ENCODE data around the gene UBL4A. TPM values are rescaled to one million over a fixed set of nuclear protein-coding genes. Genes with fewer than 3 reads are reported as not detected.

The UBL4A gene
- total RNA-seq, 1 experiment from 2014 or later: 203 TPM

DNA sequence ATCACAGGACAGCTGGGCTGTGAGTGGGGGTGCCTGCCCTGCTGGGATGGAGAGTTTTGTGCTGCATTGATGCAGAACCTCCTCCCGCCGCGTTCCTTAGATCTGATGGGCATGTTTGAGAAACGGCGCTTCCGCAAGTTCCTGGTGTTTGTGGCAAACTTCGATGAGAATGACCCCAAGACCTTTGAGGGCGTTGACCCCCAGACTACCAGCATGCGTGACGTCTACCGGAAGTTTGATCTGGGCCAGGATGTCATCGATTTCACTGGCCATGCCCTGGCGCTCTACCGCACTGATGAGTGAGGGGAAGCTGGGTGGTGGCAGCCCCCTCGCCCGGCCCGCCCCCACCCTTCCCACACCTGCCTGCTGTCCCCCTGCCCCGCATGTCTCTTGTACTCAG is 46.6 kb downstream of the UBL4A start:
- no peak for DNase-seq (ENCODE audit: low spot score)

DNA sequence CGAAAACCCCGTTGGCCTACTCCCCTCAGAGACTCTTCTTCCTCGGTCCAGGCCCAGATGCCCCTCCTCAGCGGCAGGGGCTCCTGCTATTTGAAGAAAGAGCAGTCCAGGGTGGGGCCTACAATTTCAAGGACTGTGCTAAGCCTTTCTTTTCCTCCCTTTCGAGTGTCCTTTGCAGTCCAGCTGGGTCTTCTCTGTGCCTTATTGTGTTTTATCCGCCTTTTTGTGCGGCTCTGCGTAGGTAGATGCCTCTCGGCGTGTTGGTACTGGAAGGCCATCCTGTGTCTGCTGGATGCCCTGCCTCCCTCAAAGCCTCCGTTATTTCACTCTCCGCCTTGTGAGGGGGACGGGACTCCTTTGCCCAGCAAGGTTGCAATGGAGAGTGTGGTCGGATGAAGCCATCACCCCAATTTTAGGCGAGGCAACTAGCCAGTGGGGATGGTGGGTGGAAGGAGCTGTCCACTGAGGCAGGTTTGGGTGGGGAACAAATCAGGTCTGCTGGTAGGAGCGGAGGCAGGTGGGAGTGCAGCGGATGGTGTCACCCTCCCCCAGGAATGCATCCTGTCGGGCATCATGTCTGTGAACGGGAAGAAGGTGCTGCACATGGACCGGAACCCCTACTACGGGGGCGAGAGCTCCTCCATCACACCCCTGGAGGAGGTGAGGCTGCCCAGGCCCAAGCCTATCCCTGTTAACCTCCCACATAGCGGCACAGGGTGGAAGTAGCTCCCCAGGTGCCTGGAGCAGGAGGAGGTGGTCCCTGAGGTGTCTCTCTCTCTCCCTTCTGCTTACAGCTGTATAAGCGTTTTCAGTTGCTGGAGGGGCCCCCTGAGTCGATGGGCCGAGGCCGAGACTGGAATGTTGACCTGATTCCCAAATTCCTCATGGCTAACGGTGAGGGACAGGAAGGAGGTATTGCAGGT is 48.2 kb downstream of the UBL4A start:
- DNase-seq (ENCODE audit: low spot score): no peak

DNA sequence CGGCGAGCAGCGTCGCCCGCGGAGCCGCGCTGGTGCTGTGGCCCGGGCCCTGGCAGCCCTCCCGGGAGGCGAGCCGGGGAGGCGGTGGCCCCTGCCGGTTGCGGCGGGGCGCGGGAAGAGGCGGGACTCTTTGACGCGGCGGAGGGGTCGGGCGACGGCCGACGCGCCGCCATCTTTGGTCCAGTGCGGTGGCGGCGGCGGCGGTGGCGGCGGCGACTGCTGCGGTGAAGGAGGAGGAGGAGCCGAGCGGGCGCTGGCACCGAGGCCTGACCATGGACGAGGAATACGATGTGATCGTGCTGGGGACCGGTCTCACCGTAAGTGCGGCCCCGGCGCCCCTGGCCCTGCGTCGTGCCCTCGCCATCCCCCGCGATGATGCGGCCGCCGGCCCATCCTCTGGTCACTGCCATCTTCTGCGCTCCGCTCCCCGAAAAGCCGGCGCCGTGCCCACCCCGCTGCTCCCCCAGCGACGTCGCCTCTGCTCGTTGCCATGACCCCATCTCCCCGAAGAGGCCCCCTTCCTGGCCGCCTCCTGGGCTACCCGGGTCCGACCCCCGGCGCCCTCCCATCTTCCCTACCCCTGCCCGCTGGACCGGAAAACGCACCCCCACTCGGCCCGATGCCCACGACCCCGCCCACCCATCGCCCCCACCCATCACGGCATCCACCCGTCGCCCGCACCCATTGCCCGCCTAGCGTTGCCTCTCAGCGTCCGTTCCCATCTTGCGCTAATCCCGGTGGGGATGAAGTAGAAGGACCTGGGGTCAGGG is 49.2 kb downstream of the UBL4A start, which contains the start of gene GDI1:
Gene GDI1 (plus strand): TSS at position 172 of the 770 bp plus-strand sequence. CDS start 101 bp downstream, at position 273.
- peak; percentile 31 for DNase-seq (ENCODE audit: low spot score)

DNA sequence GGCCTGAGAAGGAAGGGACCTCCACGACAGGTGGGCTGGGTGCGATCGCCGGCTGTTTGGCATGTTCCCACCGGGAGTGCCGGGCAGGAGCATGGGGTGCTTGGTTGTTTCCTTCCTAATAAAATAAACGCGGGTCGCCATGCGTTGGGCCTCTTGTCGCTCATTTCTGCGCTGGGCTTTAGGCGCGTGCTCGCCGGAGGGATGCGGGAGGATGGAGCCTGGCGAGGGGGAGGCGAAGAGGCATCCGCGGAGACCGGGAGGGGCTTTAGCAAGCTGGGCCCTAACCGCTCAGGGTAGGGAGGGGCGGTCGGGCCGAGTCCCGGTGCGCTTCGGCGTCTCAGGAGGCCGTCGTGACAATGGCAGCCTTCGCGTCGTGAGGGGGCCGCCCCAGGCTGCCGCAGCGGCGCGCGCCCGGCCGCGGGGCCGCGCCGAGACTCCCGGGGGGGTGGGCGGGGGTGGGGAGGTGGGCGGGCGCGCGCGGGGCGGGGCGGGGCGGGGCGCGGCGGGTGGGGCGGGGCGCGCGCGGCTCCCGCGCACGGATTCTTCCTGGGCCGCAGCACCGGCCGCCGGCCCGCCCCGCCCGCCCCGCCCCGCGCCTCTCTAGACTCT is 49.9 kb downstream of the UBL4A start:
- DNase-seq (ENCODE audit: low spot score): no peak

DNA sequence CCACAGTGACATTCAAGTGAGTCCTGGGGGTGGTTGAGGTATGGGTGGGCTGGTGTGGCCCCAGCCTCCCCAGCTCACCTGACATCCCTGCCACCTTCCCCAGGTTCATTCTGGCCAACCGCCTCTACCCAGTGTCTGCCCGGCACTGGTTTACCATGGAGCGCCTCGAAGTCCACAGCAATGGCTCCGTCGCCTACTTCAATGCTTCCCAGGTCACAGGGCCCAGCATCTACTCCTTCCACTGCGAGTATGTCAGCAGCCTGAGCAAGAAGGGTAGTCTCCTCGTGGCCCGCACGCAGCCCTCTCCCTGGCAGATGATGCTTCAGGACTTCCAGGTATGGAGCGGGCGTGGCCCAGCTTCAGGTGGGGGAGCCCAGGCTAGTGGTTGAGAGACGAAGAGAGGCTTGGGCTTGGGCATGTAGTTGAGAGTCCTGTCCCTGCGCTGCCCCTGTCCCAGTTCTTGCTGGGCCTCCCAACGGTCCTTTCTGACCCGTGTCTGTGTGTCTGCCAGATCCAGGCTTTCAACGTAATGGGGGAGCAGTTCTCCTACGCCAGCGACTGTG is 51.2 kb downstream of the UBL4A start:
- DNase-seq (ENCODE audit: low spot score): no peak

DNA sequence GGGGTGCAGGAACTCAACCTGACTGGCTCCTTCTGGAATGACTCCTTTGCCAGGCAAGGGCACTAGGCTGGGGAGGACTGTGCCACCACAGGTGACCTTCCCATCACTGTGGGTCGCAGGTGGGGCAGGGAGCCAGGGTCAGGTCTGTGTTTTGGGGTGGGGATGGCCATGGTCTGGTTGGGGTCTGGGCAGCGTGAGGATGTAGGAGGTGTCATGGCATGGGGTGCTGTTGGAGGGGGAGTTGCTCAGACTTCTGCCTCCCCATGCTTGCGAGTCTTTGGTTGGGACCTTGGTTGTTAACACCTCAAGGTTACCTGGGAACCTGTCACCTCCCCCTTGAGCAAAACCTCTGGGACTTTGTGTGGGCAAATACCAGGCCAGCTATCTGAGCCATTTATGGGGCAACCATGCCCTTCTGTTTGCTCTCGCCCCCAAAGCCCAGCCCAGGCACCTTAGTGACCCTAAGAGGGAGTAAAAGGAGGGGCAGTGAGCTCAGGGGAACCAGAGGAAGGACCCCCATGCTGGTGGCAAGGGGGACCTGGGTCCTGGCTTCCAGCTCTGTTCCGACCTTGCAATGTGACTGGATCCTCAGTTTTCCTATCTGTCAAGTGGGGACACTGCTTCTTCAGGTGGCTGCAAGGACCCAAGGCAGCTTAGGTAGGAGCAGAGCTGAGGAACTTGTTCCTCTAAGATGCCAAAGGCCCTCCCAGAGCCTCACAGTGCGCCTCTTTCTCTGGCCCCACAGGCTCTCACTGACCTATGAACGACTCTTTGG is 51.8 kb downstream of the UBL4A start:
- DNase-seq (ENCODE audit: low spot score): no peak

Small RNA genes lying within 50 kb of the gene (small RNA-seq; reads per million reads assigned to genes)
- gene MIR6858 (not detected), gene RN7SL697P (not detected)

Other genes with a start within 250 kb of the UBL4A start
- not detected in 2 replicates for gene OPN1MW3, start 229.0 kb downstream of the UBL4A start, total RNA-seq (2014; rRNA removed; shearing (Covaris generic))
- gene TEX28, start 191.5 kb downstream of the UBL4A start, total RNA-seq (2014; rRNA removed; shearing (Covaris generic)): not detected in 2 replicates
- gene TKTL1, start 190.8 kb downstream of the UBL4A start, total RNA-seq (2014; rRNA removed; shearing (Covaris generic)): not detected in 2 replicates
- gene FLNA, start 112.0 kb downstream of the UBL4A start, total RNA-seq (2014; rRNA removed; shearing (Covaris generic)): 482 and 516 TPM in 2 replicates
- 70.5 and 87.0 TPM in 2 replicates for gene EMD, start 107.3 kb downstream of the UBL4A start, total RNA-seq (2014; rRNA removed; shearing (Covaris generic))
- 4,676 and 4,679 TPM in 2 replicates for gene RPL10, start 88.2 kb downstream of the UBL4A start, total RNA-seq (2014; rRNA removed; shearing (Covaris generic))
- gene DNASE1L1, start 77.4 kb downstream of the UBL4A start, total RNA-seq (2014; rRNA removed; shearing (Covaris generic)): 114 and 118 TPM in 2 replicates
- gene TAFAZZIN, start 75.1 kb downstream of the UBL4A start, total RNA-seq (2014; rRNA removed; shearing (Covaris generic)): 60.3 and 80.6 TPM in 2 replicates
- 162 and 181 TPM in 2 replicates for gene ATP6AP1, start 57.9 kb downstream of the UBL4A start, total RNA-seq (2014; rRNA removed; shearing (Covaris generic))
- gene GDI1, start 49.5 kb downstream of the UBL4A start, total RNA-seq (2014; rRNA removed; shearing (Covaris generic)): 124 and 128 TPM in 2 replicates
- 103 and 107 TPM in 2 replicates for gene FAM50A, start 42.5 kb downstream of the UBL4A start, total RNA-seq (2014; rRNA removed; shearing (Covaris generic))
- 33.6 and 40.8 TPM in 2 replicates for gene PLXNA3, start 28.3 kb downstream of the UBL4A start, total RNA-seq (2014; rRNA removed; shearing (Covaris generic))
- 122 and 129 TPM in 2 replicates for gene LAGE3, start 7.3 kb downstream of the UBL4A start, total RNA-seq (2014; rRNA removed; shearing (Covaris generic))
- 67.2 TPM in 2 replicates for gene SLC10A3, start 4.0 kb upstream of the UBL4A start, total RNA-seq (2014; rRNA removed; shearing (Covaris generic))
- gene FAM3A, start 29.6 kb upstream of the UBL4A start, total RNA-seq (2014; rRNA removed; shearing (Covaris generic)): 73.0 and 89.0 TPM in 2 replicates
- 269 and 280 TPM in 2 replicates for gene G6PD, start 60.2 kb upstream of the UBL4A start, total RNA-seq (2014; rRNA removed; shearing (Covaris generic))
- 43.4 and 51.1 TPM in 2 replicates for gene IKBKG, start 61.0 kb upstream of the UBL4A start, total RNA-seq (2014; rRNA removed; shearing (Covaris generic))
- not detected in 2 replicates for gene CTAG1A, start 98.5 kb upstream of the UBL4A start, total RNA-seq (2014; rRNA removed; shearing (Covaris generic))
- gene CTAG1B, start 132.7 kb upstream of the UBL4A start, total RNA-seq (2014; rRNA removed; shearing (Covaris generic)): not detected in 2 replicates
- not detected in 2 replicates for gene CTAG2, start 167.0 kb upstream of the UBL4A start, total RNA-seq (2014; rRNA removed; shearing (Covaris generic))

All from HT-29 (cell line).